Measurements from ENCODE around the gene SMG6.
"Not testable (repeated sequence)": the region's sequence is repeated elsewhere in the genome, so short reads cannot be mapped to it uniquely, and the experiment has no call there.

Gene SMG6

DNA sequence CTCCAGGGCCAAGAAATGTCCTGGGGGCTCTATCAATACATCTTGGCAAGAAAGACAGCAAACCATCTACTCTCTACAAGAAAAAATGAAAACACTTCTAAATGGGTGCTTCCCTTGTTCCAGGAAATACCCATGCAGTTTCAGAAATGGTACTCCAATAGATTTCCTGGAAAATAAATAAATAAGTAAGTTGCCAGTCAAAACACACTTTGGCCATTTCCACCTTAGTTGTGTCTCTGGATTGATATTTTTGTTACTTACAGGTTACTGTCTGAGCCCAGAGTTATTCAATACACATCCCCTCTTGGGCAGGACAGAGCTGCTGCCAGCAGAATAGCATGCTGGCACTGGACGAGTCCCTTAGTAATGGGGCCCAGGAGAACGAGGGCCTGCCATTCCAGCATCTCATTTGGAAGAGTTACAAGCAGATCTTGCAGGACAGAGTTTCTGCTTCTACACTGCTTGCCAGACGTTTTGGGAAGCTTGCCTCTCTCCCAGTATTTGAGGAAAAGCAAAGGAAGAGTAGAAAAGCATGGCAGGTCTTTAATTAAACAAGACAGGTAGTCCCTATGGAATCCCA lies 100.5 kb downstream of the SMG6 start:
- no peak for DNase-seq (ENCODE audit: low spot score)

DNA sequence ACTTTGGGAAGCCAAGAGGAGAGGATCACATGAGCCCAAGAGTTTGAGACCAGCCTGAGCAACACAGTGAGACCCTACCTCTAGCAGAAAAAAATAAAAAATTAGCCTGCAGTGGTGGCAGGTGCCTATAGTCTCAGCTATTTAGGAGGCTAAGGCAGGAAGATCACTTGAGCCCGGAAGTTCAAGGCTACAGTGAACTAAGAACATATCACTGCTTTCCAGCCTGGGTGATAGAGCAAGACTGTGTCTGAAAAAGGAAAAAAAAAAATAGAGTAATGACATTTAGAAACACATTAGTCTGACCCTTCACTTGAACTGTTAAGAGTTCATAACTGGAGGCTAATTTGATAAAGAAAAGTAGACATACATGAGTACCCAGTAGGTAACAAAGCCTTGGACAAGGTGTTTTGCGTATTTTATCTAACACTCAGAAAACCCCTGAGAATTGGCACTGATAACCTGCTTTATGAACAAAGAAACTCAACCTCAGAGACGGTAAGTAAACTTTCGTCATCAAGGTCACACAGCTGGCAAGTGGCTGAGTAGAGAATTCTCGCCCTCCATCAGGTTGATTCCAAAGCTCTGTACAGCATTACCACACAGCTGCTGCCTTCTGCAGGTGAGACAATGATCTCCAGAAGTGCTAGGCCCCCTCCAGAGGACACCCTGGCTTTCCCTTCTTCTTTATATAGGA lies 101.1 kb downstream of the SMG6 start:
- no peak for DNase-seq (ENCODE audit: low spot score)

DNA sequence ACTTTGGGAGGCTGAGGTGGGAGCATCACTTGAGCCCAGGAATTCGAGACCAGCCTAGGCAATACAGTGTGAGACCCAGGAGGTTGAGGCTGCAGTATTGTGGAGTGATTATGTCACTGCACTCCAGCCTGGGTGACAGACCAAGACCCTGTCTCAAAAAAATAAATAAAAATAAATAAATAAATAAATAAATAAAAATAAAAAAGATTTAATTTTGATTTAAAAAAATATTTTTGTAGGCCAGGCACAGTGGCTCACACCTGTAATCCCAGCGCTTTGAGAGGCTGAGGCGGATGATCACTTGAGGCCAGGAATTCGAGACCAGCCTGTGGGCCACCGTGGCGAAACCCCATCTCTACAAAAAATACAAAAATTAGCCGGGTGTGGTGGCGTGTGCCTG lies 104.2 kb downstream of the SMG6 start:
- not testable (repeated sequence) for DNase-seq (ENCODE audit: low spot score)

DNA sequence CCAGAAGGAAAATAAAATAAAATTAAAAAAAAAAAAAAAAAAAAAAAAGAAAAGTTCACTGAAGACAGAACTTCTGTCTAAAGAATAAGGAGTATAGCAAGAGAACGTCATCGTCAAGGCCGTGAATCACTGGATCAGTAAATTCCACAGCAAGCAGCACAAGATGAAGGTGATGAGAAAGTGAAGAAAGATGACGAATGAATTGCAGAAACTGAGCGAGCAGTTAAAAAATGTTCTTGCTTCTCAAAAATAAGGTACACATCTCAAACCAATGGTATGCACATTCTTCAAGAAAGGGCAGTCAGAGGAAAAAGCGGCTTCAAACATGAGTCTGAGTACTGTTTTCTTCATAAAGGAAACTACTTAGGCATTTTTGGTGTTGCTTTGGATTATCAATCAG lies 104.7 kb downstream of the SMG6 start:
- DNase-seq (ENCODE audit: low spot score), result no peak

DNA sequence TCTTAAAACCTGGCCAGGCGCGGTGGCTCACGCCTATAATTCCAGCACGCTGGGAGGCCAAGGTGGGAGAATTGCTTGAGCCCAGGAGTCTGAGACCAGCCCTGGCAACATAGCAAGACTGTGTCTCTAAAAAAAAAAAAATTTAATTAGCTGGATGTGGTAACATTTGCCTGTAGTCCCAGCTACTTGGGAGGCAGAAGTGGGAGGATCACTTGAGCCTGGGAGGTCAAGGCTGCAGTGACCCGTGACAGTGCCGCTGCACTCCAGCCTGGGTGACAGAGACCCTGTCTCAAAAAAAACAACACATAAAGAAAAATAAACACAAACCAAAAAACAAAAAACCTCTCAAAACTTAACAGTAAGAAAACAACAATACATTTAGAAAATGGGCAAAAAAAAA lies 106.3 kb downstream of the SMG6 start:
- no peak for DNase-seq (ENCODE audit: low spot score)

DNA sequence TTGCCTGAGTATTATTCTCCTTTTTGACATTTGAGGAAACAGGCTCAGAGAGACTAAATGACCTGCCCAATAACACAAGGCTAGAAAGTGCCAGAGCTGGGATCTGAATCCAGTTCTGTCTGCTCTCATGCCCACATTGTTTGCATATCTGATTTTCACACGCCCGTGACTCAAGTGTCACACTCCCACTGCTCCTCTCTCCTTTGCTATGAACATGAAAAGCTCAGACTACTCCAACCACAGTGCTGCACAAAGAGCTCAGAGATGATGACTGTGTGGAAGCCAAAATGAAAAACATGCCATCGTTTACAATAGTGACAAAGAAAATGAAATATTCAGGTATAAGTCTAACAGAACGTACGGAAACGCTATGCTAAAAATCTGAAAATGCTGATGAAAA lies 107.9 kb downstream of the SMG6 start:
- no peak for DNase-seq (ENCODE audit: low spot score)

DNA sequence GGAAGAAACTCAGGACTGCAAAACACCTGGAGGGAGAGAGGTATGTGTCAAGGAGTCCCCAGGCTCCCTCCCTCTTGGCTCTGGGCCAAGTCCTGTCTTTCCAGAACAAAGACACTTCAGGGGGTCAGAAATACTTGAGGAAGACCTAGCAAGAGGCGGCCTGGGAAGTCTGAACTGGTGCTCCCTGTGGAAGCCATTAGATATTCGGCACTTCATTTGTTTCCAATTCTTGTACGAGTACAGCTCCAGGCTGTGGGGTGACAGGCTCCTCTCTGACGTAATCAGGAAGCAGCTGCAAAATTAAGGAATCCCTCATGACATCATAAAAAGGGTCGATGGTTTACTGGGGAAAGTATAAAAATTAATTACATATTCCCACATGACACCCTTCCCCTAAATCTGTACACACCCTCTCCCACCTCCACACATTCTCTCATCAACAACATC lies 108.7 kb downstream of the SMG6 start:
- no peak for DNase-seq (ENCODE audit: low spot score)

DNA sequence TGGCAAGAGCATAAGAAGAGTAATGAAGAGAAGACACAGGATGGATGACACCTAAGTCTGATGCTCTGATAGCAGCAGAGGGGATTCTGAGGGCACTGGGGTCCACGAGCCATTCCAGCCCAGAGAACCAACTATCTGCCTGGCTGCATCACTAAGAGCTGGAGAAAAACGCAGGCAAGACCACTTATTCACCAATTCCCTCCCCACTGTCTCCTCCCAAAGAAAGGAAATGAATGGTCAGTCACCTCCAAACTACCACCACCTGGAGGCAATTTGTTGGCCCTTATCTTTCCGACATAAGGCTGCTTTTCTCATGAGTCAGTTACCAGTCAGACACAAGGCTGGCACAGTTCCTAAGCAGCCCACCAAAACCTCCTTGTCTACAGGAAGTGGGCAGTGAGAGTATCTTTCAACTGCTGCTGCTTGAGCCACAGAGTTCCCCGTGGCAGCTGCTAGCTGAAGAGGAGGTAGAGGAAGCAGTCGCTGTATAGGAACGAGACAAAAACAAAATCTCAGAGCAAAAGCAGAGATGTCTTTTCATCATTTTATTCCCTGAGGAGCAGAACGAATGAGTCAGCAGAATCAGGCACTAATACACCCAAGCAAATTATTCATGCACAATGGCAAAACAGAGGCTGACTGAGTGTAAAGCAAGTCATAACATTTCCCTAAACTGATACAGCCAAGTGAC lies 111.1 kb downstream of the SMG6 start:
- DNase-seq (ENCODE audit: low spot score), result no peak

DNA sequence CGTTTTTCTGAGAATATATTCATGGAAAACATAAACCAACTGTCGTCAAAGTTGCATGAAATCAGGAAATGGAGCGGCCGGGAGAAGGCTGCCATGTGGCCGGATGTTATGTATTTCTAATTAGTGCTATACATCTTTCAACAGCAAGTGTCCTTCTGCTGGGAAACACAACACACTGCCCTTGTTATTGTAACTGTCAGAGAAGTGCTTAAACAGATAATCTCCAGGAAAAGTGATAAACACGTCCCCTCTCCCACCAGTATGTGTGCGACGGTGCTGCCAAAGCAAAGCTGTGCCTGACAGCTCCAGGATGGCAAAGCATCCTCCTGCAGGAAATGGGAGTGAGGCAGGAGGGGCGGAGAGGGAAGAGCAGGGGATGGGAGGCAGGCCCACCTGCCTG lies 111.8 kb downstream of the SMG6 start:
- no peak for DNase-seq (ENCODE audit: low spot score)

DNA sequence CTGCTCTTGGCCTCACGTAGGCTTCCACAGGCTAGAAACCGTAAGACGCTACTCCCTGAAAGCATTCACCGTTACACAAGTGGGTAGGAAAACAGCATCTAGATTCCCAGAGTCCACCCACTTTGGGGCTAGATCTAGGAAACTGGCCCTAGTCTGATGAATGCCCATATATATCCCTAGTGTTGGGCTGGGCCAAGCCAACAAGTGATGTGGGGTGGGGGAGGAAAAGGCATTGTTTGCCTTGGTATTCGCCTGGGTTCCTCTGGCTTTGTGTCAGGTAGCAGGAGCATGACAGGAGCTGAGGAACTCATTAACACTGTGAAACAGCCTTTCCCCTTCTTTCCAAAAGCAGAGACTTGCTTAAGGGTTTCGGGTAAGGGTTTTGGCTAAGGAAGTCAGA lies 112.4 kb downstream of the SMG6 start:
- DNase-seq (ENCODE audit: low spot score), result no peak

DNA sequence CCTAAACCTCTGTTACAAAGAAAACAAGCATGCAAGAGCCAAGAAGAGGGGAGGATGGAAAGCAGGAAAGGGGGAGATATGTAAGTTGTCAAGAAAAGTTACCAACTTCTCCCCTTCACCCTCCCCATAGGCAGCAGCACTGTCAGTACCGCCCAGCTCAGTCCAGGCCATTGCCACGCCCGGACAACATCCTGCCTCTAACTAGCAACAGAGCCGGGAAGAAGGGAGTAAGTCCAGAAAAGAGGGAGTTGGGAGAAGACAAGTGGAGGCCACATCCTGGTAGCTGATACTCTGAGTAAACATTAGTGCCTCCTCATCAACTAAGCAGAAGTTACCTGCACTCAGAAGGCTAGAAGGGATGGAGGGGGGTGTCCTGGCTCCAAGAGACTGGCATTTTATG lies 113.6 kb downstream of the SMG6 start:
- DNase-seq (ENCODE audit: low spot score), result no peak

DNA sequence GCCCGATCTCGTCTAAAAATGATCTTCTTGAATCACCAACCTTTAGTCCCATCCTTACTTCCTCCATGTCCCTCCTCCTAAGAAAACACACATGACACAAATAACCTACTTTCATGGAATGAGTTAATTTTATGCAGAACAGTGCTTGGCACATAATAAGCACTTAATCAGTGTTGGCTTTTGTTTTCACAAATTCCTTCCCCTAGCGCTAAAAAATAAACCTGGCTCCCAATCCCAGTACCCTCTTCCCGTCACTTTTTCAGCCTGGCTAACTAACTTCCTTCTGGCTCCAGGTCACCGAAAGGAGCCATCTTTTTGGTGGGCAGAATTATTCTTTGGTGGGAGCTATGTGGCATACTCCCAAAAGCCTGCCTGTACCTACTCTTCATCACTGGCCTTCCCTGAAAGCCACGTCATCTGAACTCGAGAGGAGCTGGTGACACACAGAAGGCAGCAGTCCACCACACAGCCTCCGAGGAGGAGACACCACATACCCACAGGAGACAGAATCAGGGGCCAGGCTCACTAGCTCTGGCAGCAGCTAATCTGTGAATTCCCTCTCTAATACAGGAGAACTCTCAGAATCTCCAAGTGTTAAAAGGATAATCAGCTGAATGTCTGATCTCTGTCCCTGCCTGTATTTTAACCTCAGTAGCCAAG lies 114.5 kb downstream of the SMG6 start:
- DNase-seq (ENCODE audit: low spot score), result no peak

DNA sequence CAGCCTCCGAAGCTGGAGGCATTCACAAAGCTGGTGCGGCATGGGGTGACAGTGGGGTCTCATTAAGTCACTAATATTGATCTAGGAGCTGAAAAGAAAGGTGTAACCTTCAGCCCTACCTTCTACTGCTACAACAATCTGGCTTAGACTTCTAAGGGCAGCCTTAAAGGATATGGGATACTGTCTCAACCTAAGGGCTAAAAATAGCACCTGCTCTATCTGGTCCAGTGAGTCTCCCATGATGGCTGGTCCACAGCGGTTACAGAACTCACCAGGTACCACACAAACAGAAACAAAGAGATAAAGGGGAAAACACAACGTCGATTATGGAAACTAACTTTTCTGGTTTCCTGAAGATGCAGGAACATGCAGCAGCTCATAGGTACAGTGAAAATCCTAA lies 115.8 kb downstream of the SMG6 start:
- DNase-seq (ENCODE audit: low spot score), result no peak

DNA sequence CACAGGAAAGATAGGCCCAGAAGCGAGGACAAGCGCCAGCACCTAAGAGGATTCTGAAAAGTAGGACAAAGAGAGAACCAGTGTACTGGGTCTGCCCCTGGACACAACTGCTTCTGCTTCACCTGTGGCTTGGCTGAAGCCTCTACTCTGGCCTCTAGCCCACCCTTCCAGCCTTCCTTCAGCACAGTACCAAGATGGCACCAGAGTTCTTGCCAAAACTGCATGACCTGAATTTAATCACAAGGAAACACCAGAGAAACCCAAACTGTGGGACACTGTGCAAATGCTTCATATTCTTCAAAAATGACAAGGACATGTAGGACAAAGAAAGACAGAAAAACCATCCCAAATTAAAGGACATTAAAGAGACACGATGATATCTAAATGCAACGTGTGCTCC lies 116.6 kb downstream of the SMG6 start:
- no peak for DNase-seq (ENCODE audit: low spot score)

DNA sequence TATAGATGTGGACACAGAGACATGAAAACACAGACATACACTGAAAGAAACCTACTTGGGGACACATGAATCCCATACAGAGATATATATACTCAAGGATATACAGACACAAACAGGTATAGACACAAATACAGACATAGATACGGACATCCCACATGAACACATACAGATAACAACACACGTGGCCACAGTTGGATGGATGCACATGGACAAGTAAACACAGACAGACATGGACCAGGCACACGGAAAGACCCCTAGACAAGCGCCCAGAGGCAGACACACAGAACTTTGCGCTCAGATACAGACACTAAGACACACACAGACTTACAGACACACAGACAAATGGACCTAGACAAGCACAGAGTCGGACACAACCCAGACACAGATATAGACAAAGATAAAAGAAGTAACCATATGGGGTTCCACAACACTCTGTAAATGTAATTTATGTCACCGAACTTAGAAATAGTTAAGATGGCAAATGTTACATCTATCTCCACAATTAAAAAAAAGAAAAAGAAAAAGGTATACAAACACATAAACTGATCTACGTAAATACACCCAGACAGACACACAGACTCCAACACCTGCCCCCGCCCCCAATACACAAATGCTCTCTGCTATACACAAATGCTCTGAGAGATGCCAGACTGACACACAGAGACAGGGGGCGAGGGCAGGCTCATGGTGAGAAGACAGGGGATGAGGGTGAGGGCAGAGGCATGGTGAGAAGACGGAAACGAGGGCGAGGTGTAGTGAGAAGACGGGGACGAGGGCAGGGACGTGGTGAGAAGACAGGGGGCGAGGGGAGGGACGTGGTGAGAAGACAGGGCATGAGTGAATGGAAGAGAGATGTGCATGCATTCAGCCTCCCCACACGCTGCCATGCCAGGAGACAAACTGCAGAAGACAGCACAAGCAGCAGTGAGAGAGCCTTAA lies 118.3 kb downstream of the SMG6 start:
- no peak for DNase-seq (ENCODE audit: low spot score)

DNA sequence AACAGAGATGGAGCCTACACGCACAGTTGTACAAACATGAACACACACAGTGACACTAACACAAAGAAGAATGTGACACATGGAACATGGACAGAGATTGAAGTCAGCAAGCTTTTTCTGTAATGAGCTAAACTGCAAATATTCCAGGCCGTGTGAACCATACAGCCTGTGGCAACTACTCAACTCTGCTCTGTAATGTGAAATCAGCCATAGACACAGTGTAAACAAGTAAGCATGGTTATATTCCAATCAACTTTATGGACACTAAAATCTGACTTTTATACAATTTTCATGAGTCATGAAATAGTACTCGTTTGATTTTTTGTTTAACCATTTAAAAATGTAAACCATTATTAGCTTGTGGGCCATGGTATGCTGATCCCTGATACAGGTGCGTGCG lies 120.2 kb downstream of the SMG6 start:
- no peak for DNase-seq (ENCODE audit: low spot score)

DNA sequence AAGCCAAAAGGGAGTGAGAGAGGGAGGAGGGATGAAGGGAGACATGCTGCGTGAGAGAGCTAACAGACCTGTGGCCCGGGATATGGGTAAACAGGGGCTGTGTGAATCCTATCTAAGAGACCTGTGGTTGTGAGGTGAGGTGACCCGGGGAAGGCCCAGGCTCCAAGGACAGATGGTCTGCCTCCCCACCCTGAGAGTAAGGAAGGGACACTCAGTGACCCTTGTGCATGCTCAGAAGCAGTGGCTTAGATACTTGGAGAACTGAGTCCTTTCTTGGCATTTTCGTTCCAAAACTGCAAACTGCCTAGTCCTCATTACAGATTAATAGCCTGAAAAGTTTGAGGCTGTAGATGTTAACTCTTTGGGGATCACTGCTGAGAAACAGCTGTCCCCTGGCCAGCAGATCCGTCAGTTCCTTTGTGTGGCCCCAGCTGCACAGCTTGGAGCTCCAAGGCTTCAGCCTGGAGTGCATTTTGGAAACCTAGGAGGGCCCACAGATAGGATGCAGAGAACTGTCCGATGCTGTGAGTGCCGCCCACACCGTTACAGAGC lies 121.6 kb downstream of the SMG6 start:
- DNase-seq (ENCODE audit: low spot score), result no peak

DNA sequence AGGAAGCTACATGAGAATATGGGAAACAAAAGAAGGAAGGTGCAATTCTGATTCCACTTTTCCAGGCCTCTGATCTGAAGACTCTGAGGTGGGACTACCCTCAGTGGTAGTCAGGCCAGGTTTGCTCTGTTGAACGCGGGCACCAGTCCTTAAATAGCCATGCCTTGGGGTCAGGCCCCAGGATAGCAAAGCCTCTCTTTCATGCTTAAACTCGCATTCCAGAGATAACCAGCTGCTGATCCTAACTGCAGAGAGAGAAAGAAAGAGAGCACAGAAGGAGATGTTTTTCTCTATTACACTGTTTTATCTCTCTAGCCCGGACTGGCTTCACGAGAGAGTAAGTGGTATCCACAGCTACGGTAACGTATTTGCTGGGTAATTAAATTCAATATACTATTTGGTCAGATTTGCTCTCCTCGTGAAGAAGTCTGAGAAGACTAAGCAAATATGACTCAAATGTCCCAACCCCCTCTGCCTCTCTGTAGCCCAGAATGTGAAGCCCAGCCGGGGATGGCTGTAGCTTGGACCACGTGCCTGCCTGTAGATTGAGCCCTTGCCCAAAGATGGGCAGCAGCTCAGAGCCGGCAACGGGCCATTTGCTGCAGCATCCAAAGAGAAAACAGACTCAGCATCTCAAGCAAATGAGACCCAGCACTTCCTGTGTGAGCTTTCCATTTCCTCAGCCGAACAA lies 122.2 kb downstream of the SMG6 start:
- DNase-seq (ENCODE audit: low spot score), result no peak

DNA sequence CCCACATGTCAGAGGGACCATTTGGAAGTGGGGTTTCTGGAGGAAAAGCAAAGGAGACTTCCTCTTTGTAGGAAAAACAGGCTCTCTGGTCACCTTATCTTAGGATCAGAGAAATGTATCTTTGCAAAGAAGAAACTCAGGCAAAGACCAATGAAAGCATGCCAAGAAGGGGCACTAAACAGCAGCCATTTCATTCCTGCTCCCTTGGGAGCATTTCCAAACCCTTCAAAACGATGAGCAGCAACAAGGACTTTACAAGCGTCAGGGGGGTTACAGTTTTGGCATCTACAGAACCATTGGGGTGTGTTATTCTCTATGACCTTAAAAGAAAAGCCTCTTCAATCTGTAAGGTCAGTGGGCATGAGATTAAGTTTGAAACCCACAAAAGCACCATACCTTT lies 122.8 kb downstream of the SMG6 start:
- no peak for DNase-seq (ENCODE audit: low spot score)

DNA sequence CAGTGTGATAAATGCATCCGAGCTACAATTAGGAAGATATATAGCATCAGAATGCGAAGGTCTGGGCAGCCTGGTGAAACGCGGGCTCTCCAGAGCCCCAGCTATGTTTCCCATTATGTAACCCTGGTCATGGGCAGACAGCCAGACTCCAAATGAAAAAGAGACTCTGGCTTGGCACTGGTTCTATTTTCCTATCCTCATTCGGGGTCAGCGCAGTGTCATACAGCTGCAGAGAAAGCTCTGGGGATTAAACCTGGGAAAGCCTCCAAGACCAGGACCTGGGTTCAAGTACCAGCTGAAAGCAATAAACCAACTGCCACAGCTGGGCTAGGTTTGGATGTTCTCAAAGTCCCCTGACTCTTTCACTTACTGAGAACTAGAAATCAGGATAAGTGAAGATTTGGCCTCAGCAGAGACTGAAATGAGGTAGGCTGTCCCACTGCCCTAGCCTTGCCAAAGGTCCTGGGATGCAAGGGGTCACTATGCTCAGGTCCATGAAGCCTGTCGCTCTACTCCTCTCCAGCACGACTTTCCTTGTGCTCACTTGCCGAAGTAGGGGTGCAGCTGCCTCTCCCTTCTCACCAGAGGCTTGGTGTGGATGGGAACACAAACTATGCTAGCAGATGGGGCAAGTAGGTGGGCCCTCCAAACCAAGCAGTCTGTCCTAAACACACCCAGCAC lies 123.8 kb downstream of the SMG6 start:
- no peak for DNase-seq (ENCODE audit: low spot score)

All from ecto neural progenitor cell (in vitro differentiated cells).